CD4-positive, alpha-beta T cell treated with Interferon alpha-2 for 1 hour (primary cell): ENCODE measurements around the gene PPP2R5C.
"Not testable (repeated sequence)": the region's sequence is repeated elsewhere in the genome, so short reads cannot be mapped to it uniquely, and the experiment has no call there.

ENCODE experiments used
- DNase-seq, 2 donors: peaks; one replicate each; pipeline ENCODE4 v3.0.0-alpha.2; 2020 to 2022

Gene PPP2R5C

DNA sequence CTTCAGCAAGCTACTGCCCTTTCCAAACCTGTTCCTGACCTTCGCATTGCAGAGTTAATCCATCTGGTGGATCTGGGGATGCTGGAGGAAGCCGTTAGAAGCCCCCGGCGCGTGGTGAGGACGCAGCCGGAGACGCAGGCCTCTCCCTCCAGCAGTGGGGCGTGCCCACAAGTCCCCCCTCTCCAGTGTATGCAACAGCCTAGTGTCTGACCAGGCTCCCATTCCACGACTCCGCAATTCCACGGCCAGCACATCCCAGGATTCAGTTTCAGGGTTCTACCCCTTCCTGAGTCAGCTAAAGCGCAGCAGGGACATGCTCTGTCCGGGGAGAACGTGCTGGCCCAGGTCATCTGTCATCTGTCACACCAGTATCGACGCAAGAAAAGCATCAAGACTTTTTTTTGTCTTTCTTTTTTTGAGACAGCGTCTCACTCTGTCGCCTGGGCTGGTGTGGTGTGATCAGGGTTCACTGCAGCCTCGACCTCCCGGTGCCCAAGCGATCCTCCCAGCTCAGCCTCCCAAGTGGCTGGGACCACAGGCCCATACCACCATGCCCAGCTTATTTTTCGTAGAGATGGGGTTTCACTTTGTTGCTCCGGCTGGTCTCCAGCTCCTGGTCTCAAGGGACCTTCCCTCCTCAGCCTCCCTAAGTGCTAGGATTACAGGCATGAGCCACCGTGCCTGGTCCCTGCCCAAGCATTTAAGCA is 194.8 kb downstream of the PPP2R5C start:
- DNase-seq, result no peak

GRCh38 chr14:101957406-101958234 is 196.1 kb downstream of the PPP2R5C start:
- no peak for DNase-seq

DNA sequence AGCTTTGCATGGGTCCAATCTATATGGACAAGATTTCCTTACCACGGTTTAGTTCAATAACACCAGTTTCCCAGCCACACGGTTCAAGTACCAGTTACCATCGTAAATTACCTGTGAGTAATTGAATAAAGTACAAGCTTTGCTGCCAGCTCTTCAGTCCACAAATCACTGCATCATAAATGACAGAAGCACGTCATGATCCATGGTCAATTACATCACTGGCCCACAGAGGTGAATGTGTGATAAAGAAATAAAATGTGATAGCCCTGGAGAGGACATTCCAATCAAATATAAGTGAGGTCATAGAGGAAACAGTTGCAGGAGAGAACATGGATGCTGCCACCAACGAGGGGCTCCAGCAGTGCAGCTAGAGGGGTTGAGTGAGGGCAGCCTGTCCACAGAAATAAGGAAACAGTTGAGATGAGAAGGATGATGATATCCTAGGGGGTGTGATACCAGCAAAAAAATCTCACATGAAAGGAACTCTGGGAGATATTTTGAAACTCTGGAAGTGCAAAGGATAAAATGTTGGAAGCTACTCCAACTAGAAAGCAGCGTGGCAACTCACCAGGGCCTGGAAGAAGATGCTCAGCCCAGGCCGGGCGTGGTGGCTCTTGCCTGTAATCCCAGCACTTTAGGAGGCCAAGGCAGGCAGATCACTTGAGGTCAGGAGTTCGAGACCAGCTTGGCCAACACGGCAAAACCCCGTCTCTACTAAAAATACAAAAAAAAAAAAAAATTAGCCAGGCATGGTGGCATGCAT is 197.1 kb downstream of the PPP2R5C start:
- no peak for DNase-seq

GRCh38 chr14:101959277-101959676 is 197.8 kb downstream of the PPP2R5C start:
- no peak for DNase-seq

- DNase-seq, result peak; percentile 18 to 50
These were observed 198.7 kb downstream of the PPP2R5C start for GRCh38 chr14:101960225-101960624.

DNA sequence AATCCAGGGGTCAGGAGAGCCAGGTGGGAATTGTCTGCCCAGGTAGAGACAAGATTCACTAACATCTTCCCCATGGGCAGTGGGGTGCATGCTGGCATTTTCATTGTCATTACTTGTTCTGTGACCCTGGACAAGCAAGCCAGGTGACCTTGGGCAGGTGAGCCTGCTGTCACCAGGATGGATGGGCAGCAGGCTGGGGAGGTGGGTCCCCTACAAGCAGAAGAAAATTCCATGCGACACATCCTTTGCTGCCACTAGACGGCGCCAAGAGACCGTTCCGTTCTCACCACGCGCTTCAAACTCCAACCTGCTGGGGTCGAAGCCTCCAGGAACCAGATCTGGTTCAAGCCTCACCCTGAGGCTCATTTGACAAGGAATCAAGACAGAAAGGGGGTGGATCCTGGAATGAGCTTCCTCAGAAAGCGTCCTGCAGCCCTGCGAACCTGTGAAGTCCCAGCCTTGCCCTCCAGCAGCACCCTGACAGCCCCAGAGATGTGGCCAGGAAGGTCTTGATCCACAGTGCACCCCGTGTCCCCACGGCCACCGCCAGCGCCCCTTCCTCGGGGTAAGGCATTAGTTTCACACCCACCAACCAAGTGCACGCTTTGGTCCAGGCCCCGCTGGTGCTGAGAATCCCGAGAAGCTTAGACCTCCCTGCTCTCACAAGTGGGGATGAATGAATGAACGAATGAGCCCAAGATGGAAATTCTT is 199.7 kb downstream of the PPP2R5C start:
- DNase-seq, result peak; percentile 81 to 83

DNA sequence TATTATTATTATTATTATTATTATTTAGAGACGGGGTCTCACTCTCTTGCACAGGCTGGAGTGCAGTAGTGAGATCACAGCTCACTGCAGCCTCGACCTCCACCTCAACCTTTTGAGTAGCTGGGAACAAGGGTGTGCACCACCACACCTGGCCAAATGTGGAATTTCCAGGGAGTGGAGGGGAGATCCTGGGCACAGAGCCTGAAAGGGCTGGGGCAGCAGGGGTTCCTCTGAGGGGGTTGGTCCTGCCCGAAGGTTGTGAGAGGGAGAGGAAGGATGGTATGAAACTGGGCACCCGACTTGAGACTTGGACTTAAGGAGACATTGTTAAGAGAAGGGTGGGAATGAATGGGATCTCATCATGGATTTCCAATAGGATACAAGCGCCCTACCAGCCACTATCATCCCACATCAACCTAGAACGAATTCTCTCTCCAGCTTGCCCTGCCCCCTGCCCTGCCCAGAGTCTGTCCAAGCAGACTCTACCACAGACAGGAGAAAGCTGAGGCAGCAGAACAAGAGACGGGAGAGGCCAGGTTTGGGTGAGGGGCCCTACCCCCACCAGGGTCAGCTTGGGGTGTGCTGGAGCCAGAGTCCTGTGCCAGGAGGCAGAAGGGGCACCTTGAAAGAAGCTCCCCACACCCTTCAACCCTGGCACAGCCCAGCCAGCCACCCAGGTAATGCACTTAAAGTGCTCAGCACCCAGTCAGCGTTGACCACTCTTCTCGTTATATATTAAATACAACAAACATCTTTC is 200.4 kb downstream of the PPP2R5C start:
- no peak for DNase-seq

DNA sequence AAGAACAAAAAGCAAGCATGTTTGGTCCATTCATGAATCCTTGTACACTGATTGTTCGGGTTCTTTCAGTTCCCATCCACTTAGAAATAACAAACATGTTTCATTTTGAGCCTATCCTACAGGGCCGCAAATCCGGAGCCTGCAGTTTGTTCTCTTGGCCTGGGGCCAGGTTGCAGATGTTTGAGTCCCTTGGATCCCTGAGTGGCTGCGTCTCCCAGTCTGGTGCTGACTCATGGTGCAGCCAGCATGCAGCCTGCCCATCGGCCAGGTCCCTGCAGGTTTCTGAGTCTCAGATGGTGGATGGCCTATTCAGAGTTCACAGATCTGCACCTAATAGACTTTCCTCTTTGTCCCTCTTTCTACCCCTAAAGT is 201.0 kb downstream of the PPP2R5C start:
- DNase-seq, result no peak

DNA sequence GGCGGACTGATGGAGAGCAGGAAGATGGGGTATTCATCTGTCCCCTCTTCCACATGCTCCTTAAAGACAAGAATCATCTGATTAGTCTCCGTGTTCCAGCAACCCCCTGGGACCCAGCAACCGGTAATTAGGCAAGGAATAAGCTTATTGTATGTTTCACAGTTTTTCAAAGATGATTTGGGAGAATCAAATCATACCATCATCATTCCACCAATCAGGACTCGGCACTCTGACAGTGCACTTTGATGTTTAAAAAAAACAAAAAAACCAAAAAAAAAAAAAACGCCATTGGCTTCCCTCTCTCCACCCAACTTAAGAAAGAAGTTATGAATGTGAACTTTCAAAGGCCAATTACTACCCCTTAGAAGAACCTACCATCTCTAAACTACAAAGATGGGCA is 201.5 kb downstream of the PPP2R5C start:
- no peak for DNase-seq

- DNase-seq, result no peak
These were observed 202.3 kb downstream of the PPP2R5C start for GRCh38 chr14:101963656-101964296.

- DNase-seq, result peak; percentile 88 to 91
These were observed 203.0 kb downstream of the PPP2R5C start, which contains the start of gene DYNC1H1 for GRCh38 chr14:101964297-101965180. Gene DYNC1H1, plus strand, starts transcription at chr14:101964573. Its CDS starts 119 bp downstream, at chr14:101964692.

DNA sequence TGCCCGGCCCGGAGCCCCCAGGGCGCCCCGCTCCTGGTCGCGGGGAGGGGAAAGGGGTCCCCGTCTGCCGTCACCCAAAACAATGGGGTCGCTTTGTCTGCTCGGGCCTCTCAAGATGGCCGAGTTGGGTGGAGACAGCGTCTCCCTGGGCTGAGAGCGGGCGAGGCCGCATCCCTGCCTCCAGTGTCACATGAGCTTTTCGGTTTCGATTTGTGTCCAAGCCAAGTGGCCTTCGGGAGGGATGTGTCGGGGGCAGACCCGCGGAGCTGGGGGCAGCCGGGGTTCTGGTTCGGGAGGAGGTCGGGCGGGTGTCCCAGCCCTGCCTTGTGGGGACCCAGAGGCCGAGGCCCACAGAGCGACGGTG is 203.7 kb downstream of the PPP2R5C start:
- DNase-seq, result peak; percentile 61 to 75

GRCh38 chr14:101965770-101966722 is 204.5 kb downstream of the PPP2R5C start:
- DNase-seq, result no peak

DNA sequence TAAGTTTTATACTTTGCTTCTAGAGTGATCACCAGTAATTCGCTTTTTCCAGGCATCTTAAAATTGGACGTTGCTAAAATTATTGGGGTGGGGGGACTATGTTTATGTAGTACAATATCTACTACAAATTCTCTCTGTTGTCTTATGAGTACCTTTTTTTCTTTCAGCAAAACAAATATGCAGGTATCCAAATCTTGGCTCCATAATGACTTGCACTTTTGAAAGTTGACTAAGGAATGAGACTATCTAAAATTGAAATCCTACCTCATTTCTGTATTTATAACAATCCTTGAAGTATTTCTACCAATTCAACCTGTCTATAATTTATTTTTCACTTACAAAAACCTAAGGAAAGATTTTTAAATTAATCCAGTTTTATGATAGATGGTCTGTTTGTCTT is 205.2 kb downstream of the PPP2R5C start:
- no peak for DNase-seq

GRCh38 chr14:101968186-101968585 is 206.7 kb downstream of the PPP2R5C start:
- no peak for DNase-seq

- no peak for DNase-seq
These were observed 208.0 kb downstream of the PPP2R5C start for GRCh38 chr14:101969481-101969880.

DNA sequence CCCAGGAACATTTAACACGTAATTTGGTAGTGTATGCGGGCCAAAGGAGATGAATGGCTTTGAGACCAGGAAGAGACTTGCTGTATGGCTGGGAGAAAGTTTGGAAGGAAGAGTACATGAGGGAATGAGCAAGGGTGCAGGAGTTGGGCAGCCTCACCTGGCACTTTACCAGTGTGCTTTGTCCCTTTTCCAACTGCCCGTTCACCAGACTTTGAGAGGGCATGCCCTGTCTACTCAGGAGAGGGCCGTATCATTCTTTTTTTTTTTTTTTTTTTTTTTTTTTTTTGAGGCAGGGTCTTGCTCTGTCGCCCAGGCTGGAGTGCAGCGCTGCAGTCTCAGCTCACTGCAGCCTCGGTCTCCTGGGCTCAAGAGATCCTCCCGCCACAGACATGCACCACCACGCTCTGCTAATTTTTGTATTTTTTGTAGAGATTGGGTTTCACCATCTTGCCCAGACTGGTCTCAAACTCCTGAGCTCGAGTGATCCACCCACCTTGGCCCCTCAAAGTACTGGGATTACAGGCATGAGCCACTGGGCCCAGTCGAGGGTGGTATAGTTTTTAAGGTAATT is 209.4 kb downstream of the PPP2R5C start:
- DNase-seq, result no peak

- not testable (repeated sequence) for DNase-seq
These were observed 209.9 kb downstream of the PPP2R5C start for GRCh38 chr14:101971458-101971857.
